HepG2 (cell line): Measurements from ENCODE around the gene ARPC1A. TPM values are rescaled to one million over a fixed set of nuclear protein-coding genes. Genes with fewer than 3 reads are reported as not detected.

ENCODE experiments used
- CBX5 ChIP-seq: sonication (generic); formaldehyde crosslinking; IDR thresholded peaks from 2 replicates; pipeline ENCODE4 v1.4.0; 2020; ENCODE audit warnings: missing genetic modification reagents, borderline replicate concordance
- CENPBD1 ChIP-seq: sonication (generic); formaldehyde crosslinking; IDR thresholded peaks from 2 replicates; pipeline ENCODE4 v1.8.0; 2022; ENCODE audit warnings: missing genetic modification reagents, low read depth, mild to moderate bottlenecking, borderline replicate concordance
- CSRNP1 ChIP-seq: sonication (generic); formaldehyde crosslinking; IDR thresholded peaks from 2 replicates; pipeline ENCODE4 v1.8.1; 2023; ENCODE audit warnings: mild to moderate bottlenecking, missing genetic modification reagents
- FOSL2 ChIP-seq: sonication (generic); formaldehyde crosslinking; IDR thresholded peaks from 2 replicates; pipeline ENCODE4 v1.4.0; 2020; ENCODE audit warnings: missing genetic modification reagents
- HNRNPL ChIP-seq: fragments of 200-400 bp; formaldehyde crosslinking; IDR thresholded peaks from 2 replicates; pipeline ENCODE4 v1.6.1; 2017; ENCODE audit warnings: mild to moderate bottlenecking, low read depth, low read length
- ISL2 ChIP-seq: sonication (generic); formaldehyde crosslinking; IDR thresholded peaks from 2 replicates; pipeline ENCODE4 v1.5.0; 2020; ENCODE audit warnings: missing genetic modification reagents
- ISX ChIP-seq: sonication (generic); formaldehyde crosslinking; conservative IDR thresholded peaks from 2 replicates; pipeline ENCODE4 v1.5.0; 2020; ENCODE audit warnings: missing genetic modification reagents
- KAT7 ChIP-seq: IDR thresholded peaks from 2 replicates; pipeline ENCODE4 v1.6.1; 2018; ENCODE audit warnings: borderline replicate concordance, missing compliant biosample characterization
- KLF16 ChIP-seq, 2 experiments: sonication (generic) in 1 of 2; formaldehyde crosslinking in 1 of 2; IDR thresholded peaks; 2 replicates each; pipeline versions ENCODE4 v1.6.1 to v1.8.0; 2016 to 2023; ENCODE audit warnings: missing genetic modification reagents in 2 of 2, missing compliant biosample characterization in 1 of 2
- KLF6 ChIP-seq: IDR thresholded peaks from 2 replicates; pipeline ENCODE4 v1.8.0; 2016; ENCODE audit warnings: missing biosample characterization, missing genetic modification reagents
- MAF1 ChIP-seq: sonication (generic); formaldehyde crosslinking; IDR thresholded peaks from 2 replicates; pipeline ENCODE4 v1.5.0; 2020; ENCODE audit warnings: missing genetic modification reagents, borderline replicate concordance
- MZF1 ChIP-seq: sonication (generic); formaldehyde crosslinking; IDR thresholded peaks from 2 replicates; pipeline ENCODE4 v1.8.1; 2023; ENCODE audit warnings: mild to moderate bottlenecking, missing genetic modification reagents, borderline replicate concordance
- NAIF1 ChIP-seq: sonication (generic); formaldehyde crosslinking; IDR thresholded peaks from 2 replicates; pipeline ENCODE4 v1.5.0; 2020; ENCODE audit warnings: mild to moderate bottlenecking, missing genetic modification reagents, borderline replicate concordance
- PLRG1 ChIP-seq: fragments of 450-650 bp; conservative IDR thresholded peaks from 2 replicates; pipeline ENCODE4 v1.6.1; 2016
- RFXANK ChIP-seq: IDR thresholded peaks from 2 replicates; pipeline ENCODE4 v1.6.1; 2016
- STAT5B ChIP-seq: sonication (generic); formaldehyde crosslinking; IDR thresholded peaks from 2 replicates; pipeline ENCODE4 v1.4.0; 2020; ENCODE audit warnings: missing genetic modification reagents
- TBX2 ChIP-seq: sonication (generic); formaldehyde crosslinking; IDR thresholded peaks from 2 replicates; pipeline ENCODE4 v1.5.0; 2020; ENCODE audit warnings: missing genetic modification reagents, mild to moderate bottlenecking, borderline replicate concordance
- ZMYM4 ChIP-seq: sonication (generic); formaldehyde crosslinking; IDR thresholded peaks from 2 replicates; pipeline ENCODE4 v1.8.1; 2023; ENCODE audit warnings: mild to moderate bottlenecking, missing genetic modification reagents
- ZNF143 ChIP-seq: sonication (generic); formaldehyde crosslinking; IDR thresholded peaks from 2 replicates; pipeline ENCODE4 v1.4.0; 2020; ENCODE audit warnings: missing genetic modification reagents
- ZNF225 ChIP-seq: sonication (generic); formaldehyde crosslinking; IDR thresholded peaks from 2 replicates; pipeline ENCODE4 v1.4.0; 2020; ENCODE audit warnings: mild to moderate bottlenecking, missing genetic modification reagents
- ZNF318 ChIP-seq: sonication (generic); formaldehyde crosslinking; IDR thresholded peaks from 2 replicates; pipeline ENCODE4 v1.4.0; 2020; ENCODE audit warnings: mild to moderate bottlenecking, missing genetic modification reagents
- ZSCAN21 ChIP-seq: sonication (generic); formaldehyde crosslinking; IDR thresholded peaks from 2 replicates; pipeline ENCODE4 v1.8.0; 2022; ENCODE audit warnings: mild to moderate bottlenecking, missing genetic modification reagents, moderate library complexity, borderline replicate concordance
- polyA plus RNA-seq, 8 experiments: library from polyadenylated mRNA; depleted of rRNA in 3 of 8; stranded (reverse) in 7 of 8; unstranded in 1 of 8; fragments of >200 nt; fragmentation: Illumina TruSeq in 4 of 8; extraction: Trizol in 4 of 8; gene quantifications; 2 replicates each; pipeline versions ENCODE4 v1.2.1 to v1.2.3, GENCODE V29; 2011 to 2016; ENCODE audit warnings: low read depth in 4 of 8, missing spikeins in 1 of 8, mixed read lengths in 1 of 8; ENCODE audit not compliant: insufficient read depth in 1 of 8
- total RNA-seq, 5 experiments: library from RNA; depleted of rRNA; stranded (reverse); fragments of >200 nt; fragmentation: Illumina TruSeq; extraction: Trizol; gene quantifications; 2 replicates each; pipeline ENCODE4 v1.2.3, GENCODE V29; 2016; ENCODE audit warnings: low read depth in 1 of 5

Gene ARPC1A
- total and polyA plus RNA-seq, 2 of the 13 experiments (the other 11 are each of a cell fraction or from before 2014, with no cell fraction given): 44.3 to 88.5 TPM

GRCh38 chr7:99407872-99408378 is 82.2 kb downstream of the ARPC1A start (continued):
- peak; percentile 2; the same call in 1 of the 2 replicates for TF ChIP-seq FOSL2 (CRISPR knock-in tag)
- 0 out of 2 replicates have a peak, but pooled peaks have one; percentile 6 for TF ChIP-seq ZMYM4
- no peak for TF ChIP-seq CENPBD1 (CRISPR knock-in tag)
- no peak for TF ChIP-seq NAIF1 (CRISPR knock-in tag)
- no peak for TF ChIP-seq KAT7 (CRISPR knock-in tag)
- peak; percentile 76; the same call in 1 of the 2 replicates for TF ChIP-seq ZNF318
- no peak for TF ChIP-seq RFXANK
- TF ChIP-seq TBX2: no peak
- no peak for TF ChIP-seq STAT5B (CRISPR knock-in tag)
- TF ChIP-seq ZNF225 (CRISPR knock-in tag): 0 out of 2 replicates have a peak, but pooled peaks have one; percentile 8
- TF ChIP-seq KLF16 (CRISPR knock-in tag; IDR thresholded peaks at IDR 0.05): no peak
- no peak for TF ChIP-seq MAF1 (CRISPR knock-in tag)
- TF ChIP-seq CBX5 (CRISPR knock-in tag): no peak
- no peak for TF ChIP-seq PLRG1
- peak; percentile 72; the same call in 1 of the 2 replicates for TF ChIP-seq ISX (CRISPR knock-in tag)
- TF ChIP-seq ISL2 (CRISPR knock-in tag): no peak
- TF ChIP-seq KLF6 (CRISPR knock-in tag): peak; percentile 14; the same call in 1 of the 2 replicates
- TF ChIP-seq ZSCAN21 (CRISPR knock-in tag): 0 out of 2 replicates have a peak, but pooled peaks have one; percentile 6
- no peak for TF ChIP-seq ZNF143 (CRISPR knock-in tag)
- 0 out of 2 replicates have a peak, but pooled peaks have one; percentile 6 for TF ChIP-seq CSRNP1
- TF ChIP-seq HNRNPL: 0 out of 2 replicates have a peak, but pooled peaks have one; percentile 3
- TF ChIP-seq MZF1 (CRISPR knock-in tag): no peak
